Jurkat, Clone E6-1 (cell line): ENCODE measurements around the gene CCDC54.

Source experiments
- DNase-seq: peaks from one replicate; pipeline ENCODE4 v3.0.0-alpha.2; 2011; ENCODE audit warnings: low read depth, low spot score
- H3K4me3 ChIP-seq: 2 replicates; pipeline ENCODE4 v1.5.1; 2011; ENCODE audit warnings: mild to moderate bottlenecking, low read length, control low read depth, moderate library complexity

The CCDC54 gene

GRCh38 chr3:107421170-107421792 is 44.0 kb downstream of the CCDC54 start:
- H3K4me3 ChIP-seq = no peak overlapping the region
- peak; percentile 65 for DNase-seq

DNA sequence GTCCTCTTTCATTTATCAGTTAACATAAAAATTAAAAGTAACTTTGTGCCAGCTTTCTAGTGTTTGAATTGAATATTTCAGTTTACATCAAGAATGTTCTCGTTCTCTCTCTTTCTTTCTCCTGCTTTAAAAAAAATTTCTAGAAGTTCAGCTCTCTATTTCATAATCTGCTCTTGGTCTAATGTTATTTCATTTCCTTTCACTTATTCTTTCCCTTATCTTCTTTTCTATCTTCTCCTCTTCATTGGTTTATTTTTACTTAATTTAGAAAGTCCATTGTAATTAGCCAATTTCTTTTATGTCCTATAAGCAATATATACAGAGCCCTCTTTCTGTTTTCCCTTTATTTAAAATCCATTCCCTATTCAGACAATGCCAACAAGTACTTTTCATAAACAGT is 44.6 kb downstream of the CCDC54 start:
- DNase-seq = no peak

DNA sequence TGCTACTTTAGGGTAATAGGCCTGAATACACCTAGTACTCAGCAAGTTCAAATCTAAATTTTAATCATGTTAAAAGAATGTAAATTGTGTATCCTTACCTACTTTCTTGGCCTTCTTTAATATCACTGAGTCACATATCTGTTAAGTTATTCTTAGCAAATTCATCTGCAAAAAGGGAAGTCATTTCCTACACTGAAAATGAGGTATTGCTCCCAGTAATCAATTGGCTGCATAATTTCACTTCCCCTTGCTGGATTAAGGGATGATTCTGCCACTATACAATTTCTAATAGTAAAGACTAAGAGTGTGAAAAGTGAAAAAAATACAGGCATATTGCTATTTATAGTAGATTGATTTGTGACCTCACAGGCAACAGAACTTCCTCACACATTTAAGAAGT is 47.8 kb downstream of the CCDC54 start:
- no peak overlapping the region for H3K4me3 ChIP-seq
- no peak for DNase-seq

More for the DNA sequence above, 44.6 kb downstream of the CCDC54 start:
- H3K4me3 ChIP-seq = no peak overlapping the region

DNA sequence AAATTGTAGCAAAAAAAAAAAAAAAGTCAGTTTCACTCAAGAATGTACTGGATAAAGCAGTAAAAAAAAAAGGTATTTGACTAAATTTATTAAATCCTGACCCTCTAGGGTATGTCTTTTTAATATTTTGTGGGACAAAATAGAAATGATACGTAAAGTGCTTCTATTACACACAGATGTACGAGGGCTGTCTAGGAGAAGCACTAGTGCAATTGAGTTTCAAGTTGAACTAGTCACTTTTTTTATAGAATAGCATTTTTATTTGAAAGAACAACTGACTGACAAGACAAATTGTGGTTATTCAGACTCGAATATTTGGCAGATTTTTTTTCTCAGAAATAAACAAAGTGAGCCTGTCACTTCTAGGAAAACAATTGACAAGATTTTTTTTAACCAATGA is 49.0 kb downstream of the CCDC54 start:
- DNase-seq = no peak
- H3K4me3 ChIP-seq = no peak overlapping the region
